RWPE2 (cell line): Measurements from ENCODE around the gene UTP25.

Experiments
- ATAC-seq: fragments of 200-7000 bp; cut with Tn5 transposase; 3 replicates; pipeline ENCODE4 v1.9.1; 2021; ENCODE audit warnings: low read depth
- DNase-seq: peaks from one replicate; pipeline ENCODE4 v3.0.0-alpha.2; 2020; ENCODE audit warnings: low spot score
- H3K27ac ChIP-seq: fragments of 450-650 bp; 2 replicates; pipeline ENCODE4 v1.5.1; 2017; ENCODE audit warnings: mild to moderate bottlenecking; ENCODE audit not compliant: poor library complexity, severe bottlenecking
- H3K27me3 ChIP-seq: fragments of 250-450 bp; sonication (Bioruptor Pico); 2 replicates; pipeline ENCODE4 v1.5.1; 2021; ENCODE audit warnings: mild to moderate bottlenecking, moderate library complexity; ENCODE audit not compliant: insufficient read depth, poor library complexity, severe bottlenecking
- H3K36me3 ChIP-seq: fragments of 250-450 bp; sonication (Bioruptor Pico); 2 replicates; pipeline ENCODE4 v1.5.1; 2020; ENCODE audit warnings: low read depth, mild to moderate bottlenecking, moderate library complexity
- H3K4me1 ChIP-seq: fragments of 250-450 bp; sonication (Bioruptor Pico); 2 replicates; pipeline ENCODE4 v1.5.1; 2021; ENCODE audit warnings: mild to moderate bottlenecking, moderate library complexity; ENCODE audit not compliant: insufficient read depth, poor library complexity, severe bottlenecking
- H3K4me3 ChIP-seq: fragments of 250-450 bp; sonication (Bioruptor Pico); 2 replicates; pipeline ENCODE4 v1.5.1; 2021; ENCODE audit warnings: mild to moderate bottlenecking, moderate library complexity; ENCODE audit not compliant: severe bottlenecking
- H3K9me3 ChIP-seq: fragments of 250-450 bp; sonication (Bioruptor Pico); 2 replicates; pipeline ENCODE4 v1.5.1; 2021; ENCODE audit warnings: mild to moderate bottlenecking, moderate library complexity; ENCODE audit not compliant: severe bottlenecking
- TF ChIP-seq, protein P1 (sequence below): fragments of 450-650 bp; IDR thresholded peaks from one replicate; pipeline ENCODE4 v1.5.1; 2017; ENCODE audit warnings: mild to moderate bottlenecking, moderate library complexity; ENCODE audit not compliant: poor library complexity, severe bottlenecking

Gene UTP25

DNA sequence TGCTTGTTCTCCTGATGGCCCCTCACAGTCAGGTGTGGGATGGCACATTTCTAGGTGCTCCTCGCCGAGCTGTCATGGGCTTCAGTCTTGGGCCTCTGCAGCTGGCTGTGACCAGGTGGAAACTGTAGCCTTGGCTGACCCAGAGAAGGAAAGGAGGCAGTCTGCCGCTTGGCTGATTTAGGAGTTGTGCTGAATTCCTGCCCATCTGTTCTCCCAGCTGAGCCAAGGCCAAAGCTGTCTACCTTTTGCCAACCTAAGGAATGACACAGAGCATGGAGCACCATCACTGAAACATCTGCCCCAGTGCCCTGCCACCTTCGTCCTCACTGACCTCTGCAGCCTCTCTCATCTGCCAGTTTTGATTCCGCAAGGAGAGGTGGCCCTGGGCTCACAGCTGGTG, 27.9 kb downstream of the UTP25 start:
- peaks cover 18% of the 10 kb centered on the region for H3K36me3 ChIP-seq
- H3K27ac ChIP-seq: no peak overlapping the region
- no peaks in the 10 kb centered on the region for H3K4me1 ChIP-seq
- TF ChIP-seq, protein P1, sequence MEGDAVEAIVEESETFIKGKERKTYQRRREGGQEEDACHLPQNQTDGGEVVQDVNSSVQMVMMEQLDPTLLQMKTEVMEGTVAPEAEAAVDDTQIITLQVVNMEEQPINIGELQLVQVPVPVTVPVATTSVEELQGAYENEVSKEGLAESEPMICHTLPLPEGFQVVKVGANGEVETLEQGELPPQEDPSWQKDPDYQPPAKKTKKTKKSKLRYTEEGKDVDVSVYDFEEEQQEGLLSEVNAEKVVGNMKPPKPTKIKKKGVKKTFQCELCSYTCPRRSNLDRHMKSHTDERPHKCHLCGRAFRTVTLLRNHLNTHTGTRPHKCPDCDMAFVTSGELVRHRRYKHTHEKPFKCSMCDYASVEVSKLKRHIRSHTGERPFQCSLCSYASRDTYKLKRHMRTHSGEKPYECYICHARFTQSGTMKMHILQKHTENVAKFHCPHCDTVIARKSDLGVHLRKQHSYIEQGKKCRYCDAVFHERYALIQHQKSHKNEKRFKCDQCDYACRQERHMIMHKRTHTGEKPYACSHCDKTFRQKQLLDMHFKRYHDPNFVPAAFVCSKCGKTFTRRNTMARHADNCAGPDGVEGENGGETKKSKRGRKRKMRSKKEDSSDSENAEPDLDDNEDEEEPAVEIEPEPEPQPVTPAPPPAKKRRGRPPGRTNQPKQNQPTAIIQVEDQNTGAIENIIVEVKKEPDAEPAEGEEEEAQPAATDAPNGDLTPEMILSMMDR: no peak
- DNase-seq (no peak), ATAC-seq (no peak)
- H3K27me3 ChIP-seq: no peaks in the 10 kb centered on the region
- H3K4me3 ChIP-seq: no peak overlapping the region
- H3K9me3 ChIP-seq: no peaks in the 10 kb centered on the region

DNA sequence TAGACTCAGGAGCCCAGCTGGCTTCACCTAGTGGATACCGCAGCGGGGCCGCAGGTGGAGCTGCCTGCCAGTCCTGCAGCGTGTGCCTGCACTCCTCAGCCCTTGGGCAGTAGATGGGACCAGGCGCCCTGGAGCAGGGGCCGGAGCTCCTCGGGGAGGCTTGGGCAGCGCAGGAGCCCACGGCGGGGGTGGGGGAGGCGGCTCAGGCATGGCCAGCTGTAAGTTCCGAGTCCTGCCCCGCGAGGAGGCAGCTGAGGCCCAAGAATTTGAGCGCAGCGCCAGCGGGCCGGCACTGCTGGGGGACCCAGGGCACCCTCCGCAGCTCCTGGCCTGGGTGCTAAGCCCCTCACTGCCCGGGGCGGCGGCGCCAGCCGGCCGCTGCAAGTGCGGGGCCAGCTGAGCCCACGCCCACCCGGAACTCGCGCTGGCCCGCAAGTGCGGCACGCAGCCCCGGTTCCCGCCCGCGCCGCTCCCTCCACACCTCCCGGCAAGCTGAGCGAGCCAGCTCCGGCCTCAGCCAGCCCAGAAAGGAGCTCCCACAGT, 30.9 kb downstream of the UTP25 start:
- TF ChIP-seq, protein P1: no peak
- Histone ChIP-seq H3K27me3 (no peaks in the 10 kb centered on the region), H3K36me3 (no peaks in the 10 kb centered on the region), H3K27ac (no peak overlapping the region), H3K4me3 (no peak overlapping the region), H3K4me1 (no peaks in the 10 kb centered on the region), H3K9me3 (no peaks in the 10 kb centered on the region)
- ATAC-seq (no peak), DNase-seq (no peak)

DNA sequence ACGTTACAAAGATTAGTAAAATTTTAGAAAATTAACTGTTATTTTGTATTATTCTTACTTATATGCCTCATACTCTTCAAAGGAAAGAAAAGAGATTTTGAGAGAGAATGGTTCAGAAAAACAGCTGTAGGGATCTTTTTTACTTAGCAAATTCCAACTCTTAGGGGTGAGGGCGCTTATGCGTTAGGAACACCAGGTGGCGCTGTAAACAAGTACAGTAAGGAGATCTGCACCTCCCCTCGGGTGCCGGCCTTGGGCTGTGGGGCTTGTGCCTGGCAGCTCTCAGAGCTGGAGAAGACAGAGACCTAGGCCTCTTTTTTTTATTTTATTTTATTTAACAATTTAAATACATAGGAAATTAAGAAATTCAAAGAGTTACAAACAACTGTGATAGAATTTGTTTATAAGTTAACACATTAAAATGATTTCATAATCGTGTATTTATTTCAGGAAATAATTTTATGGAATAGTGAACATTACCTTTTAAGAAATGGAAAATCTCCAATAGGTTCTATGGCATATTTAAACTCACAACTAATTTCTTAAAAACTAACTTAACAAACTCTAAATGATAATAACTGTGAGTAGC, 32.6 kb downstream of the UTP25 start:
- Histone ChIP-seq H3K27me3 (no peaks in the 10 kb centered on the region), H3K9me3 (no peaks in the 10 kb centered on the region), H3K4me1 (peaks cover 2% of the 10 kb centered on the region), H3K27ac (no peak overlapping the region), H3K36me3 (no peaks in the 10 kb centered on the region), H3K4me3 (no peak overlapping the region)
- DNase-seq (no peak), ATAC-seq (peak; percentile 83)
- TF ChIP-seq, protein P1: peak; percentile 78

DNA sequence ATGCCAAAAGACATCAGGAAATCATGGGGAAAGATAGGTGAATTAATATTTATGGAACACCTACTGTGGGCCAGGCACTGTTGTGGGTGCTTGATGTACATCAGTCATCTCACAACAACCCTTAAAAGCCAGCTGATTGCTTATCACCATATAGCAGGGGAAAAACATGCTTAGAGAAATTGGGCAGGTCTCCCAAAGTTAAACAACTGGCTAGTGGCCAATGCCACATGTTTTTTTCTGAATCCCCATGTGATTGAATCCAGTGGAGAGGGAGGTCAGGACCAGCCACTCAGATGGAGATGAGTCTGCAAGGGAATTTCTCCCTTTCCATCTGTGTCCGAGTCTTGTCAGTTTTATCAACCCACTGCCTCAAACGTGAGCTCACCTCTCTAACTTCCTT, 33.5 kb downstream of the UTP25 start:
- Histone ChIP-seq H3K9me3 (no peaks in the 10 kb centered on the region), H3K4me3 (no peak overlapping the region), H3K36me3 (no peaks in the 10 kb centered on the region), H3K27ac (no peak overlapping the region), H3K27me3 (no peaks in the 10 kb centered on the region), H3K4me1 (peaks cover 2% of the 10 kb centered on the region)
- no peak for ATAC-seq
- TF ChIP-seq, protein P1: no peak
- no peak for DNase-seq
